GM23338 (cell line): Measurements from ENCODE around the gene CCL27.

ENCODE experiments used
- CREB1 ChIP-seq: fragments of 250-450 bp; sonication (Bioruptor Pico); IDR thresholded peaks from 2 replicates; pipeline ENCODE4 v1.5.0; 2020; ENCODE audit warnings: low read depth, mild to moderate bottlenecking, moderate library complexity
- CTCF ChIP-seq, 2 experiments: fragments of 200-600 bp in 1 of 2; sonication (generic) in 1 of 2; conservative IDR thresholded peaks; 2 replicates each; pipeline versions ENCODE4 v1.5.1 to v1.6.1; 2016 to 2017; ENCODE audit warnings: antibody characterized with exemption in 2 of 2, low read depth in 2 of 2, mild to moderate bottlenecking in 2 of 2, moderate library complexity in 1 of 2
- EZH2 ChIP-seq: fragments of 200-600 bp; sonication (generic); IDR thresholded peaks from one replicate; pipeline ENCODE4 v1.8.0; 2017; ENCODE audit warnings: antibody characterized with exemption, mild to moderate bottlenecking, low read depth; ENCODE audit not compliant: unreplicated experiment
- EZH2phosphoT487 ChIP-seq: fragments of 200-600 bp; sonication (generic); IDR thresholded peaks from one replicate; pipeline ENCODE4 v1.8.1; 2018; ENCODE audit warnings: antibody characterized with exemption; ENCODE audit not compliant: unreplicated experiment
- JUNB ChIP-seq: IDR thresholded peaks from one replicate; pipeline ENCODE4 v1.6.1; 2016; ENCODE audit warnings: antibody characterized with exemption; ENCODE audit not compliant: unreplicated experiment
- NANOG ChIP-seq: IDR thresholded peaks from 2 replicates; pipeline ENCODE4 v1.6.1; 2016; ENCODE audit warnings: antibody characterized with exemption, borderline replicate concordance
- POLR2AphosphoS5 ChIP-seq: IDR thresholded peaks from 2 replicates; pipeline ENCODE4 v1.6.1; 2016; ENCODE audit warnings: antibody characterized with exemption, low read depth
- STAT1 ChIP-seq: IDR thresholded peaks from one replicate; pipeline ENCODE4 v1.6.1; 2016; ENCODE audit warnings: antibody characterized with exemption; ENCODE audit not compliant: unreplicated experiment
- ZNF331 ChIP-seq: fragments of 250-450 bp; sonication (Bioruptor Pico); IDR thresholded peaks from 2 replicates; pipeline ENCODE4 v1.5.0; 2020; ENCODE audit warnings: low read depth, mild to moderate bottlenecking, moderate library complexity
- TF ChIP-seq, protein P1 (sequence below): IDR thresholded peaks from one replicate; pipeline ENCODE4 v1.6.1; 2018; ENCODE audit warnings: antibody characterized with exemption; ENCODE audit not compliant: unreplicated experiment

GRCh38 chr9:34659592-34660253 lies 2.7 kb downstream of the CCL27 start:
- TF ChIP-seq CTCF (conservative IDR thresholded peaks at IDR 0.05; ENCODE audit: low read depth in 2 of 2) (no peak), EZH2 (no peak), EZH2phosphoT487 (no peak), POLR2AphosphoS5 (no peak), ZNF331 (CRISPR knock-in tag) (no peak), JUNB (no peak), STAT1 (no peak), CREB1 (CRISPR knock-in tag) (no peak), NANOG (no peak)
- TF ChIP-seq, protein P1, sequence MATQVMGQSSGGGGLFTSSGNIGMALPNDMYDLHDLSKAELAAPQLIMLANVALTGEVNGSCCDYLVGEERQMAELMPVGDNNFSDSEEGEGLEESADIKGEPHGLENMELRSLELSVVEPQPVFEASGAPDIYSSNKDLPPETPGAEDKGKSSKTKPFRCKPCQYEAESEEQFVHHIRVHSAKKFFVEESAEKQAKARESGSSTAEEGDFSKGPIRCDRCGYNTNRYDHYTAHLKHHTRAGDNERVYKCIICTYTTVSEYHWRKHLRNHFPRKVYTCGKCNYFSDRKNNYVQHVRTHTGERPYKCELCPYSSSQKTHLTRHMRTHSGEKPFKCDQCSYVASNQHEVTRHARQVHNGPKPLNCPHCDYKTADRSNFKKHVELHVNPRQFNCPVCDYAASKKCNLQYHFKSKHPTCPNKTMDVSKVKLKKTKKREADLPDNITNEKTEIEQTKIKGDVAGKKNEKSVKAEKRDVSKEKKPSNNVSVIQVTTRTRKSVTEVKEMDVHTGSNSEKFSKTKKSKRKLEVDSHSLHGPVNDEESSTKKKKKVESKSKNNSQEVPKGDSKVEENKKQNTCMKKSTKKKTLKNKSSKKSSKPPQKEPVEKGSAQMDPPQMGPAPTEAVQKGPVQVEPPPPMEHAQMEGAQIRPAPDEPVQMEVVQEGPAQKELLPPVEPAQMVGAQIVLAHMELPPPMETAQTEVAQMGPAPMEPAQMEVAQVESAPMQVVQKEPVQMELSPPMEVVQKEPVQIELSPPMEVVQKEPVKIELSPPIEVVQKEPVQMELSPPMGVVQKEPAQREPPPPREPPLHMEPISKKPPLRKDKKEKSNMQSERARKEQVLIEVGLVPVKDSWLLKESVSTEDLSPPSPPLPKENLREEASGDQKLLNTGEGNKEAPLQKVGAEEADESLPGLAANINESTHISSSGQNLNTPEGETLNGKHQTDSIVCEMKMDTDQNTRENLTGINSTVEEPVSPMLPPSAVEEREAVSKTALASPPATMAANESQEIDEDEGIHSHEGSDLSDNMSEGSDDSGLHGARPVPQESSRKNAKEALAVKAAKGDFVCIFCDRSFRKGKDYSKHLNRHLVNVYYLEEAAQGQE: no peak
